GM18502 (cell line): ENCODE data around the gene POGK.

Source experiments
- ATAC-seq: cut with Tn5 transposase; IDR thresholded peaks from one replicate; pipeline ENCODE4 v1.9.1; 2021; ENCODE audit warnings: mild to moderate bottlenecking; ENCODE audit not compliant: unreplicated experiment, poor library complexity

Gene POGK

DNA sequence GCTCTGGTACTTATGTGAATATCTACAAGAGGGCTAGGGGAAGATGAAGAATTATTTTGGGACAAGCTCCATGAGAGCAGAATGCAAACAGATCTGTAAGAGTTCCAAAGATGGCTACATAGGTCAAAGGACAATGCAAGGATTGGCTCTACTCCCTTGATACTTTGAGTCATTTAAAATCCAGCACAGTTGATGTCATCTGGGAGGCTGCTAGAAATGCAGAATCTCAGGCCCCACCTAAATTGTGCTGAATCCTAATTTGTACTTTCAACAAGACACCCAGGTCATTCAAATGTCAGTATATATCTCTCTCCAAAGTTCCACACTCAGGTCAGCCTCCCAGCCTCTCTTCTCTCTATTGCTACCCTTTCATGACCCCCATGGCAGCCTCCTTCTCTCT is 60.5 kb downstream of the POGK start:
- ATAC-seq = no peak

DNA sequence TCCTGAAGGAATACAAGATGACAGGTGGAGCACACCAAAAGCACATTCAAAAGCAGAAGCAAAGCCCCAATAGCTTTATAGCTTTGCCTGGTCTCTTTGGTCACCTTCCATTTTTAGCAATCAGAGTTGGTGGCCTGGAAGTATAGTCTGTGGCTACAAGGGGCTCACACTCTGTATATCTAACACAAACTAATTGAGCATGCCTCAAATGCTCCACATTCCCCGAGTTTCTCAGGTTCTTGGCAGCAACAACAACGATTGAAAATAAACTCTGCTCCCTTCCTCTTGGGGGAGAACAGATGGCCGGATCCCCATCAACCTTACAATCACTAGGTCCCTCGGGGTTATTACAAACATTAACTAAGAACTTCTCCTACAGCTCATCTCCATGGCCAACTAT is 61.7 kb downstream of the POGK start:
- ATAC-seq = no peak

DNA sequence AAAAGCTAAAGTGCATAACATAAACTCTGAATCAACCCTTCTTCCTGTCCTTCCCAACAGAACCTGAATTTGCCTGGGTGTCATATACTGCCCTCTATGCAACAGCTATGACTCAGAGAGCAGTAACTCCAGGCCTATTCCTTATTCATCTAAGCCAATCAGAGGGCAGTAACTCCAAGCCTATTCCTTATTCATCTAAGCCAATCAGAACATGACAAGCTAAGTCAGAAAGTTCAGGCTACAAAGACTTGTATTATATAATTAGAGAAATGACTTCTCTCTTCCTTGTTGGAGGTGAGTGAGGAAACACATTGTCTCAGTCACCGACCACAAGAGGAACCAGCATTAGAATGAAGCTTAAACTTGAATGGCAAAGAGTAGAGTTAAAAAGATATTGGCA is 63.0 kb downstream of the POGK start:
- no peak for ATAC-seq

DNA sequence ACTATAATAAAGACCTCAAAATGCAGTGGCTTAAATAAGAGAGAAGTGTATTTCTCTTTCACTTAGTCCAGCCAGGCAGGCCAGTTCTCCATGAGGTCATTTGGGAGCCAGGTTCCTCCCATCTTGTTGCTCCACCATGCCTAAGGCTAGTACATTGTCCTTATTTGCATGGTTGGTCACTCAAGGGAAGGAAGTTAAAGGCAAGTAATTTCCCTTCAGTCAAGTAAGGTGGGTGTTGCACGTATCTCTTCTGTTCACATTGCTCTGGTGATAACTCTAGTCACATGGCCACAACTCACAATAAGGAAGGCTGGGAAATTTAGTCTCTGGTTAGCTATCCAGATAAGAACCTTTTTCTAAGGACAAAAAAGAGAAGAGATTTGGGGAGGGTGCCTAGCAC is 64.0 kb downstream of the POGK start:
- ATAC-seq = peak; percentile 55

DNA sequence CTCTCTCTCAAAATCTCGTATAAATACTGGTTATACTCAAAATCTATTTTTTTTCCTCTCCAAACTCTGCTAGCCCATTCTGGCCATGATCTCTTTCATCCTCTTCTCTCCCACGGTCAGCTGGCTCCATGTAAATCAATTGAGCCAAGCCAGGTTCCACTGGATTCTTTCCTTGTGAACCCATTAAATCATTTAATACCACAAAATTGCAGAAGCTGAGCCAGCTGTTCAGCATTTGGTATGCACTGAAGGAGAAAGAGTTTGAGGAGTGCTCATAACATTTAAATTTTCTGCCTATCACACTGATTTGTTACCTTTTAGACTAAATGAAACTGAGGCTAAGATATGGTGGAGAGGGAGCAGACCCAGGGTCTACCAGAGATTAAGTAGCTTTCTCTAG is 65.9 kb downstream of the POGK start:
- no peak for ATAC-seq

DNA sequence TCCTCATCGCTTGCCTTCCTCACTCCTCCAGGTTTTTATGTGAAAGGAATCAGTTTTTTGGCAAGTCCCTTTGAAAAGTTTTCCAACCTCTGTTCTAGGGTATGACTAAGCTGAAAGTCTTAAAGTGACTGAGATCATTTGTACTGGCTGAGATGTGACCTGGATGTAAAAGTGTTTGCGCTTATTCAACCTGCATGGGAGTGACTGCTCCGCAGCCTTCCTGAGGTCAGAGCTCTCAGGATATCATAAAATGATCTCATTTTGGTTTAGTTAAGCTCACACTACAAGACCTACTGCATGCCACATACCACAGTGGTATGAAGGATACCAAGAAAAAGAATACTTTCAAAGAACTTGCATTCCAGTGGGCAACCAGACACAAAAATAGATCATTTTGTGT is 66.6 kb downstream of the POGK start:
- no peak for ATAC-seq
